ENCODE results near the gene AMPD3. TPM values are rescaled to one million over a fixed set of nuclear protein-coding genes. Genes with fewer than 3 reads are reported as not detected.

Gene AMPD3
- polyA plus RNA-seq, 1 of the 3 experiments (the other 2 are of a cell fraction), result 1.7 TPM

GRCh38 chr11:10451426-10452116 lies 3.5 kb upstream of the AMPD3 start:
- ChIA-PET CTCF (interaction anchor here (0.8 to 1.3 kb wide), 2 partner anchors 9 to 11 kb away, joined by 3 read pairs; no protein-coding TSS in a partner anchor), POLR2A (no interaction called here)
- no peak overlapping the region for H3K4me3 ChIP-seq (ENCODE audit: low read depth in 2 of 2, low read length in 1 of 2)
- DNase-seq, result no peak
- H3K27ac ChIP-seq (ENCODE audit: low read depth in 2 of 2, low read length in 1 of 2), result no peak overlapping the region
- H2AFZ ChIP-seq (ENCODE audit: low read depth), result no peak overlapping the region
- H3K27me3 ChIP-seq (ENCODE audit: insufficient read depth), result no peaks in the 10 kb centered on the region
- H3K4me1 ChIP-seq (ENCODE audit: control insufficient read depth in 1 of 2, insufficient read depth in 2 of 2, low read depth in 1 of 2, low read length in 1 of 2), result peaks cover 12 to 21% of the 10 kb centered on the region in 2 experiments; a peak in 3 of 4 replicates
- no peaks in the 10 kb centered on the region for H3F3A ChIP-seq (replicated peaks; ENCODE audit: insufficient read depth)
- WGBS (ENCODE audit: low lambda C conversion rate), result 81% methylated on average over 3 of the region's 4 CpGs
- H3K9me2 ChIP-seq, result no peaks in the 10 kb centered on the region
- no peaks in the 10 kb centered on the region for H3K9me3 ChIP-seq
- H4K20me1 ChIP-seq (ENCODE audit: insufficient read depth), result no peaks in the 10 kb centered on the region
- no peaks in the 10 kb centered on the region for H3K79me2 ChIP-seq (ENCODE audit: insufficient read depth)
- no peaks in the 10 kb centered on the region for H3K36me3 ChIP-seq (replicated peaks in 1 of 2; ENCODE audit: control insufficient read depth in 1 of 2, insufficient read depth in 2 of 2, low read length in 1 of 2)
- no peak overlapping the region for H3K4me2 ChIP-seq
- no peak overlapping the region for H3K9ac ChIP-seq
- no peak for TF ChIP-seq GATA2 (CRISPR knock-in tag; IDR thresholded peaks at IDR 0.05)
- no peak for TF ChIP-seq FOXM1 (IDR thresholded peaks at IDR 0.05; ENCODE audit: low read depth)
- no peak for TF ChIP-seq NRF1 (IDR thresholded peaks at IDR 0.05; ENCODE audit: low read depth, low read length)
- TF ChIP-seq TAF1 (IDR thresholded peaks at IDR 0.05; ENCODE audit: borderline replicate concordance, low read depth, low read length), result no peak
- TF ChIP-seq RAD21 (IDR thresholded peaks at IDR 0.05; ENCODE audit: low read length), result no peak
- no peak for TF ChIP-seq POLR2AphosphoS5 (IDR thresholded peaks at IDR 0.05; ENCODE audit: low read depth, low read length)
- TF ChIP-seq MAX (IDR thresholded peaks at IDR 0.05; ENCODE audit: low read depth), result no peak
- TF ChIP-seq ELF1 (IDR thresholded peaks at IDR 0.05), result no peak
- no peak for TF ChIP-seq EP300 (IDR thresholded peaks at IDR 0.05; ENCODE audit: borderline replicate concordance in 1 of 2, low read depth in 1 of 2, low read length in 1 of 2)
- no peak for TF ChIP-seq ZBTB33 (IDR thresholded peaks at IDR 0.05; ENCODE audit: borderline replicate concordance, low read depth)
- no peak for TF ChIP-seq YY1 (IDR thresholded peaks at IDR 0.05; ENCODE audit: low read depth)
- no peak for TF ChIP-seq FOXJ3 (CRISPR knock-in tag; IDR thresholded peaks at IDR 0.05)
- no peak for TF ChIP-seq NFIC (IDR thresholded peaks at IDR 0.05; ENCODE audit: borderline replicate concordance)
- TF ChIP-seq CTCF (IDR thresholded peaks at IDR 0.05), result no peak
